ENCODE measurements around the gene HDAC4. TPM values are rescaled to one million over a fixed set of nuclear protein-coding genes. Genes with fewer than 3 reads are reported as not detected.

Gene HDAC4
- total RNA-seq, 1 experiment from 2014 or later, result 21.8 TPM

DNA sequence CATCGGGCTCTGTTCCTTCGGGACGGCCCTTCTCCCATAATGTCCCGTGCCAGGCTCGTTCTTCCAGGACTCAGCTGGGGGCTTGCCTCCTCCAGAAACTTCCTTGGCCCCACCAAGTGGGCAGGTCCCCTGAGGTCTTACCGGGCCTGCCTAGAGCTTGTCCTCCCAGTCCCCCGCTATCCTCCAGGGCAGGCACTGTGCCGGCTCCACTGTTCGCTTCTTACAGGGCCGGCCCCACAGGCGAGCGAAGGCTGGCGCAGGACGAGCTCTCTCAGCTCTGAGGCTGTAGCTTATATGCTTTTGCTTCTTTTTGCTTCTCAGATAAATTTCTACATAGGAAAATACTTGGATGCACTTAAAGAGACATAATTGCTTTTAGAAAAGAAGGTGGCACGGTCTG lies 323.6 kb downstream of the HDAC4 start:
- H3K9me3 Mint-ChIP-seq (ENCODE audit: unreplicated experiment), result no peaks in the 10 kb centered on the region
- DNase-seq (ENCODE audit: unreplicated experiment), result no peak
- no peaks in the 10 kb centered on the region for H3K27me3 Mint-ChIP-seq (ENCODE audit: insufficient read depth, unreplicated experiment)
- no peak overlapping the region for H3K4me3 Mint-ChIP-seq (ENCODE audit: unreplicated experiment)
- no peaks in the 10 kb centered on the region for H3K4me1 Mint-ChIP-seq (ENCODE audit: insufficient read depth, unreplicated experiment)
- TF ChIP-seq, protein P1, sequence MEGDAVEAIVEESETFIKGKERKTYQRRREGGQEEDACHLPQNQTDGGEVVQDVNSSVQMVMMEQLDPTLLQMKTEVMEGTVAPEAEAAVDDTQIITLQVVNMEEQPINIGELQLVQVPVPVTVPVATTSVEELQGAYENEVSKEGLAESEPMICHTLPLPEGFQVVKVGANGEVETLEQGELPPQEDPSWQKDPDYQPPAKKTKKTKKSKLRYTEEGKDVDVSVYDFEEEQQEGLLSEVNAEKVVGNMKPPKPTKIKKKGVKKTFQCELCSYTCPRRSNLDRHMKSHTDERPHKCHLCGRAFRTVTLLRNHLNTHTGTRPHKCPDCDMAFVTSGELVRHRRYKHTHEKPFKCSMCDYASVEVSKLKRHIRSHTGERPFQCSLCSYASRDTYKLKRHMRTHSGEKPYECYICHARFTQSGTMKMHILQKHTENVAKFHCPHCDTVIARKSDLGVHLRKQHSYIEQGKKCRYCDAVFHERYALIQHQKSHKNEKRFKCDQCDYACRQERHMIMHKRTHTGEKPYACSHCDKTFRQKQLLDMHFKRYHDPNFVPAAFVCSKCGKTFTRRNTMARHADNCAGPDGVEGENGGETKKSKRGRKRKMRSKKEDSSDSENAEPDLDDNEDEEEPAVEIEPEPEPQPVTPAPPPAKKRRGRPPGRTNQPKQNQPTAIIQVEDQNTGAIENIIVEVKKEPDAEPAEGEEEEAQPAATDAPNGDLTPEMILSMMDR (IDR thresholded peaks at IDR 0.05; ENCODE audit: unreplicated experiment), result no peak
- POLR2A ChIA-PET, result no interaction called here
- H3K36me3 Mint-ChIP-seq (ENCODE audit: insufficient read depth, unreplicated experiment), result peaks cover 5% of the 10 kb centered on the region
- CTCF ChIA-PET, result no interaction called here
- intact Hi-C loops (cut with micrococcal nuclease), result no loop called here
- BruUV-seq (replicated peaks), result no TSS peak
- peak overlapping the region; percentile 23 for H3K27ac Mint-ChIP-seq (ENCODE audit: low read depth, unreplicated experiment)

DNA sequence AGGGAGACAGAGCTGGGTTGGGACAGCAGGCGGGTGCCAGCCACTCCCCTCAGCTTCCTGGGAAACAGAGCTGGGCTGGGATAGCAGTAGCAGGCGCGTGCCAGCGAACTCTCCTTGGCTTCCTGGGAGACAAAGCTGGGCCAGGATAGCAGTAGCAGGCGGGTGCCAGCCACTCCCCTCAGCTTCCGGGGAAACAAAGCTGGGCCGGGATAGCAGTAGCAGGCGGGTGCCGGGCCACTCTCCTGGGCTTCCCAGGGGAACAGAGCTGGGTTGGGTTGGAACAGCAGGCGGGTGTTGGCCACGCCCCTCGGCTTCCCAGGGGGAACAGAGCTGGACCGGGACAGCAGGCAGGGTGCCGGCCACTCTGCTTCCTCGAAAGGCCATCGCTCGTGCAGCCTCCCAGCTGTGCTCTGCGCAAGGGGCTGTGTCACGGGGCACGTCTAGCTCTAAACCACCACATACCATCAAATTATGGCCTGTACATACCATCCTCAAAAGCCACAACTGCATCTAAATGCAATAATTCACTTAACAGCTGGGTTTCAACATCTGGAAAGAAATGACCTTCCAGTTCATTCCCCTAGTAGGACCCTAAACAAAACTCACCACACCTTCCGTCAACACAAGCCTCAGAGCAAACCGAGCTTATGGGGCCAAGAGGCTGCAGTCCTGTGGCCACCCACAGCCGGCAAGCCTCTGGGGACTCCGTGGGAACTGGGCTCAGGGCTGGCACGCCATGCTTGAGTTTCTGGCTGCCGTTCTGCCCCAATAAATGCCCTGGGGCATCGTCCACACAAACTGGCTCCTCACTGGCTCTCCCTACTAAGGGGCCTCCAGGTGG lies 324.7 kb downstream of the HDAC4 start:
- BruUV-seq (replicated peaks), result no TSS peak
- Mint-ChIP-seq H3K4me1 (ENCODE audit: insufficient read depth, unreplicated experiment) (no peaks in the 10 kb centered on the region), H3K27ac (ENCODE audit: low read depth, unreplicated experiment) (no peak overlapping the region), H3K4me3 (ENCODE audit: unreplicated experiment) (no peak overlapping the region), H3K27me3 (ENCODE audit: insufficient read depth, unreplicated experiment) (no peaks in the 10 kb centered on the region), H3K36me3 (ENCODE audit: insufficient read depth, unreplicated experiment) (peaks cover 15% of the 10 kb centered on the region), H3K9me3 (ENCODE audit: unreplicated experiment) (no peaks in the 10 kb centered on the region)
- ChIA-PET POLR2A (interaction anchor here (0.6 kb wide), 1 partner anchor 787 kb away, joined by 3 read pairs; no protein-coding TSS in a partner anchor), CTCF (interaction anchor here (0.6 kb wide), 1 partner anchor 1565 kb away, joined by 3 read pairs; no protein-coding TSS in a partner anchor)
- TF ChIP-seq, protein P1 (IDR thresholded peaks at IDR 0.05; ENCODE audit: unreplicated experiment), result no peak
- intact Hi-C loops (cut with micrococcal nuclease), result no loop called here
- no peak for DNase-seq (ENCODE audit: unreplicated experiment)

GRCh38 chr2:239073745-239074530 lies 326.9 kb downstream of the HDAC4 start:
- no peaks in the 10 kb centered on the region for H3K27me3 Mint-ChIP-seq (ENCODE audit: insufficient read depth, unreplicated experiment)
- peaks cover 7% of the 10 kb centered on the region for H3K4me1 Mint-ChIP-seq (ENCODE audit: insufficient read depth, unreplicated experiment)
- TF ChIP-seq, protein P1 (IDR thresholded peaks at IDR 0.05; ENCODE audit: unreplicated experiment), result no peak
- H3K4me3 Mint-ChIP-seq (ENCODE audit: unreplicated experiment), result no peak overlapping the region
- no peak for DNase-seq (ENCODE audit: unreplicated experiment)
- BruUV-seq (replicated peaks), result no TSS peak
- peaks cover 15% of the 10 kb centered on the region for H3K36me3 Mint-ChIP-seq (ENCODE audit: insufficient read depth, unreplicated experiment)
- ChIA-PET CTCF (no interaction called here), POLR2A (no interaction called here)
- intact Hi-C loops (cut with micrococcal nuclease), result no loop called here
- H3K9me3 Mint-ChIP-seq (ENCODE audit: unreplicated experiment), result no peaks in the 10 kb centered on the region
- no peak overlapping the region for H3K27ac Mint-ChIP-seq (ENCODE audit: low read depth, unreplicated experiment)

GRCh38 chr2:239073270-239073669 lies 327.6 kb downstream of the HDAC4 start:
- H3K36me3 Mint-ChIP-seq (ENCODE audit: insufficient read depth, unreplicated experiment), result peaks cover 15% of the 10 kb centered on the region
- TF ChIP-seq, protein P1 (IDR thresholded peaks at IDR 0.05; ENCODE audit: unreplicated experiment), result no peak
- H3K27me3 Mint-ChIP-seq (ENCODE audit: insufficient read depth, unreplicated experiment), result no peaks in the 10 kb centered on the region
- H3K27ac Mint-ChIP-seq (ENCODE audit: low read depth, unreplicated experiment), result no peak overlapping the region
- no TSS peak for BruUV-seq (replicated peaks)
- ChIA-PET CTCF (interaction anchor here (0.7 kb wide), 1 partner anchor 1151 kb away, joined by 3 read pairs; no protein-coding TSS in a partner anchor), POLR2A (no interaction called here)
- intact Hi-C loops (cut with micrococcal nuclease), result no loop called here
- no peak overlapping the region for H3K4me3 Mint-ChIP-seq (ENCODE audit: unreplicated experiment)
- H3K9me3 Mint-ChIP-seq (ENCODE audit: unreplicated experiment), result no peaks in the 10 kb centered on the region
- H3K4me1 Mint-ChIP-seq (ENCODE audit: insufficient read depth, unreplicated experiment), result peaks cover 7% of the 10 kb centered on the region
- no peak for DNase-seq (ENCODE audit: unreplicated experiment)
